OCI-LY7 (cell line): ENCODE measurements around the gene TRAF1.

ENCODE experiments used
- EZH2phosphoT487 ChIP-seq: fragments of 200-600 bp; sonication (generic); IDR thresholded peaks from 2 replicates; pipeline ENCODE4 v1.6.1; 2018; ENCODE audit warnings: low read depth, borderline replicate concordance, mild to moderate bottlenecking, mixed run types, antibody characterized with exemption, low read length, moderate library complexity, mixed read lengths
- TF ChIP-seq, protein P1 (sequence below): fragments of 200-600 bp; sonication (generic); conservative IDR thresholded peaks from 2 replicates; pipeline ENCODE4 v1.5.1; 2014; ENCODE audit warnings: mild to moderate bottlenecking, antibody characterized with exemption, low read length, moderate library complexity, mixed read lengths

DNA sequence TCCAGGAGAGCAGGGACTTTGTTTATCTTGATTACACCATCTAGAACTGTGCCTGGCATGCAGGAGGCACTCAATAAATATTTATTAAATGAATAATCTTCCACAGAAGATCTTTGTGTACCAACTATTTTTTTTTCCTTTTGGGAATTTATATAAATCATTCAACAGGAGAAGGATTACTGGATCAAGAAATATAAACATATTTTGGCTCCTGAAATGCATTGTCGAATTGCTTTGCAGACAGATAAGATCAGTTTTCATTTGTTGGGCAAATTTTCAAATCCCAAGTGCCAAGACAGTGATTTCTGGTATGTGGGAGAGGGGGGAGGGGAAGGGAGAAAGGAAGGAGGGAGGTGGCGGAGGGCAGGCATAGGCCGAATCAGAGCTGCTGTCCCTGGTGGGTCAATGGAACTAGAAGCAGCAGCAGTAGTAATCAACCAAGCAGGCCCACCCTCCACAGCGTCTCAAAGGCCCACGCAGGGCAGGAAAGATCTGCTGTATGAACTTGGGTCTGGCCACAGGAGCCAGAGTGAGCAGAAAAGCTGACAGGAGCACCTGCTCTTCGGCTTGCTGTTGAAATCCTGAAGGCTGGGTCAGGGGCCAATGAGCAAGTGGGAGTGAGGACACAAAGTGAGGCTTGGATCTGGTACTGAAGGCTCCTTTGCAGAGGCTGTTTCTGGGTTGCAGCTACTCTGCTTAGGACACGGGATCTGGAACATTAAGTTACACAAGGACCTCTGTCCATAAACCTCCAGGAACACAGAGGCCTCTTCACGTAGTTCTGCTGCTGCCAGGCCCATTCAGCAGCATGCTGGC, 15.8 kb upstream of the TRAF1 start:
- TF ChIP-seq, protein P1, sequence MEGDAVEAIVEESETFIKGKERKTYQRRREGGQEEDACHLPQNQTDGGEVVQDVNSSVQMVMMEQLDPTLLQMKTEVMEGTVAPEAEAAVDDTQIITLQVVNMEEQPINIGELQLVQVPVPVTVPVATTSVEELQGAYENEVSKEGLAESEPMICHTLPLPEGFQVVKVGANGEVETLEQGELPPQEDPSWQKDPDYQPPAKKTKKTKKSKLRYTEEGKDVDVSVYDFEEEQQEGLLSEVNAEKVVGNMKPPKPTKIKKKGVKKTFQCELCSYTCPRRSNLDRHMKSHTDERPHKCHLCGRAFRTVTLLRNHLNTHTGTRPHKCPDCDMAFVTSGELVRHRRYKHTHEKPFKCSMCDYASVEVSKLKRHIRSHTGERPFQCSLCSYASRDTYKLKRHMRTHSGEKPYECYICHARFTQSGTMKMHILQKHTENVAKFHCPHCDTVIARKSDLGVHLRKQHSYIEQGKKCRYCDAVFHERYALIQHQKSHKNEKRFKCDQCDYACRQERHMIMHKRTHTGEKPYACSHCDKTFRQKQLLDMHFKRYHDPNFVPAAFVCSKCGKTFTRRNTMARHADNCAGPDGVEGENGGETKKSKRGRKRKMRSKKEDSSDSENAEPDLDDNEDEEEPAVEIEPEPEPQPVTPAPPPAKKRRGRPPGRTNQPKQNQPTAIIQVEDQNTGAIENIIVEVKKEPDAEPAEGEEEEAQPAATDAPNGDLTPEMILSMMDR, result no peak
- no peak for TF ChIP-seq EZH2phosphoT487
